IPS-NIHi7 (cell line): ENCODE measurements around the gene SGSM1.

Experiments
- DNase-seq: peaks from one replicate; pipeline ENCODE4 v3.0.0; 2012; ENCODE audit warnings: mixed read lengths; ENCODE audit errors: extremely low spot score

Gene SGSM1

DNA sequence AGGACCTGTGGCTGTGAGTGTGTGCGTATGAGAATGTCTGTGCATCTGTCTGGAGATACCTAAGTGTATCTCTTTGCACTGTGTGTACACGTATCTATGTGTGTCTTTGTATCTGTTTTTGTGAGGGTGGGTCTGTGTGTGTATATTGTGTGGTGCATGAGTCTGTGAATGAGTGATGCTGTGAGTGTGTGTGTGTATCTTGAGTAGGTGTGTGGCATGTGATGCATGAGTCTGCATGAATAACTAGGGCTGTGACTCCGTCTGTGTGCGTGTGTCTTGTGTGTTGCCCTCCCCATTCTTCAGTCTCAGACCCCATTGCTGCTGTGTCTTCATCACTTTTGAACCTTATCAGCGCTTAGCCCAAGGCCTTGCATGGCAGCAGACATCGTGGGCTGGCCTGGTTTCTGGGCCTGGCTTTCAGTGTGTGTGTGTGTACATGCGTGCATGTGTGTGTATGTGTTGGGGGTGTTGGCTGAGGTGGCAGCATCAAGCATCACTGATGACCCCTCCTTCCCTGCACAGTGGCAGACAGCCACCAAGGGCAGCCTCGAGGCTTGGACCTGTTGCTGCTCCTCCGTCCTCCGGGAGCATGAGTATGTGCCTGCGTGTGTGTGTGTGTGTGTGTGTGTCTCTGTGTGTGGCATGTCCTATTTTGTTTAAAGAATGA is 1.4 kb downstream of the SGSM1 start:
- DNase-seq = no peak

DNA sequence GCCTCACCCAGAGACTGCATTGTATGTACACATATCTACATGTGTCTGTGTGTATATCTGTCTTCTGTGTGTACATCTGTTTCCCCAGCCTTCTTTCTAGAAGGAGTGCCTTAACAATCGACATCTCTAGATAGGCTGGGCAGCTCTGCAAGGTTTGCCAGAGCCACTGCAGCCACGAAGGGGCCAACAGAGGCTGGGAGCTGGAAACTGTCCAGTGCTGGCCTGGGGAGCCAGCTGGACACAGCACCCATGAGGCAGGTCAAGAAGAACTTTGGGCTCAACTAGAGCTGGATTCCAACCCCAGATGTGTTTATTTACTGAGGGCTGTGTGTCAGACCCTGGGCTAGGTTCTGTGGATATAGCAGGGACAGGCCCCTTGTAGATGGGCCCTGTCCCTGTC is 3.3 kb downstream of the SGSM1 start:
- DNase-seq = no peak

DNA sequence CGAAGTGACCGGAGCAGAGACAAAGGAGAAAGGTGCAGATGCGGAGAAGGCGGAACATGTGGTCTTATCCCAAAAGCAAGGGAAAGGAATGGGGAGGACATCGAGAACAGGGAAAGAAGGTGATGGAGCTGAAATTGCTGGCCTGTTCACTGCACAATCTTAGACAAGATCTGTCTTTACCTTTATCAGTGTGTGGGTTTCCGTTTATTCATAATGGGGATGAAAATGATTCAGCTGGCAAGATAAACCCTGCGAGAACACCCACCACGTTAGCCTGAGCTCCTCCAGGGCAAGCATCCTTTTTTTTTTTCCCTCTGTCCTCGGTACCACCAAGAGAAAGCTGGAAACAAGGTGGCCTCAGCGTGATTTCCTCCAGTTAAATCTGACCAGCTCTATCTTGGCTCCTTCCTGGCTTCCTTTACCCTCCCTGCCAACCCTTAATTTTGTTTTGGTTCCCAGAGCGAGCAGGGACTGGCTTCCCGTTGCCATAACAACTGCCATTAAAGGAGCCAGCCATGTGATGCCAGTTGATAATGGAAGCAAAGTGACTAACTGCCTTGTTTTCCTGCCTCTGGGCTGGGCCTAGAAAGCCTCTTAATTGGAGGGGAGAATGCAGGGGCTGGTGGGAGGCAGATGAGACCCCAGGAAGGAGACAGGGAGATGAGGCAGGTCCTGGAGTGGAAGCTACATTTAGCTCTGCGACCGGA is 4.2 kb downstream of the SGSM1 start:
- no peak for DNase-seq

- no peak for DNase-seq
These were observed 7.2 kb downstream of the SGSM1 start for GRCh38 chr22:24812950-24813775.

GRCh38 chr22:24813861-24814770 is 8.1 kb downstream of the SGSM1 start:
- DNase-seq = no peak

- no peak for DNase-seq
These were observed 10.8 kb downstream of the SGSM1 start for GRCh38 chr22:24816806-24817205.

GRCh38 chr22:24819487-24819886 is 13.5 kb downstream of the SGSM1 start:
- DNase-seq = no peak

GRCh38 chr22:24819911-24820461 is 14.0 kb downstream of the SGSM1 start:
- no peak for DNase-seq

DNA sequence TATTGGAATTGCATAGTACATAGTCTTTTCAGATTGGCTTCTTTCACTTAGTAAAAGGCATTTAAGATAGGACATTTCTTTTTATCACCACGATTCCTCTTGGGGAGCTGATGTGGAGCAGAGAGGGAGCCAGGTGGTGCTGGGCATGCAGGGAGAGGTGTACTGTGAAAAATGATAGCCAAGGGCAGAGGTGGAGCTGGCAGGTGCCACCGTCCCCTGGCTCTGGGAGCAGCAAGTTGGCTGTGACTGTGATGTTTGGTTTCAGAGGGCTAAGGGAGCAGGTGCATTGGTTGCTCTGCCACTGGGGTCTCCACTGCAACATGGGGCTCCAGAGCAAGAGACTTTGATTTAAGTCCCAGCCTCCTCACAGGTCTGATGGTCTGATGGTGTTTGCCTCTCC is 16.5 kb downstream of the SGSM1 start:
- no peak for DNase-seq

DNA sequence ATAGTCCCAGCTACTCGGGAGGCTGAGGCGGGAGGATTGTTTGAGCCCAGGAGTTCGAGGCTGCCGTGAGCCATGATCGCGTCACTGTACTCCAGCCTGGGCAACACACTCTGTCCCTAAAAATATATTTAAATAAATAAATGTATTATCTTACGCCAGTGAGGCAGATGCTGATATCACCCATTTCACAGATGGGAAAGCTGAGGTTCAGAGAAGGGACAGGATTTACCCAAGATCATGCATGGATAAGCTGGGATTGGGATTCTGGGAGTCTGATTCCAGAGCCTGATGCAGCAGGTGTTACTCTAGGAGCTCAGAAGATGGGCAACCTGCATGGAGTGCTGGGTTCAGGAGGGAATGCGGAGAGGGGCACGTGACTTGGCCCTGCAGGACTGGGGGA is 17.8 kb downstream of the SGSM1 start:
- DNase-seq = no peak

DNA sequence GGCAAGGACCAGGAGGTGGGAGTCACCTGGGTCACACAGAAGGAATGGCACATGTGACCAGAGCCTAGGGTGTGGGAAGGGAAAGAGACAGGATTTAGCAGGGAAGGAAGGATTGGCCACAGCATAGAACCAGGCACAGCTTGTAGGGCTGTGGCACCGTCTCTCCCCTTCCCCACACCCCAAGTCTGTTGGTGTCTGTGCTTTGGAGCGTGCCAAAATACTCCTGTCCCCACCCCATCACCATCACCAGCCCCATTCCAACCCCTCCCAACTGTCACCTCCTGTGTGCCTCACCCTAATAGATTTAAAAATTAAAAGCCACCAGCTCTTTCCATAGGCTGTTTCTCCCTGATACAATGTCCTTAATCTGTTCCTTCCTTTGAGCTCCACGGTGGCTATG is 18.2 kb downstream of the SGSM1 start:
- DNase-seq = no peak

- no peak for DNase-seq
These were observed 18.9 kb downstream of the SGSM1 start for GRCh38 chr22:24824915-24825314.

DNA sequence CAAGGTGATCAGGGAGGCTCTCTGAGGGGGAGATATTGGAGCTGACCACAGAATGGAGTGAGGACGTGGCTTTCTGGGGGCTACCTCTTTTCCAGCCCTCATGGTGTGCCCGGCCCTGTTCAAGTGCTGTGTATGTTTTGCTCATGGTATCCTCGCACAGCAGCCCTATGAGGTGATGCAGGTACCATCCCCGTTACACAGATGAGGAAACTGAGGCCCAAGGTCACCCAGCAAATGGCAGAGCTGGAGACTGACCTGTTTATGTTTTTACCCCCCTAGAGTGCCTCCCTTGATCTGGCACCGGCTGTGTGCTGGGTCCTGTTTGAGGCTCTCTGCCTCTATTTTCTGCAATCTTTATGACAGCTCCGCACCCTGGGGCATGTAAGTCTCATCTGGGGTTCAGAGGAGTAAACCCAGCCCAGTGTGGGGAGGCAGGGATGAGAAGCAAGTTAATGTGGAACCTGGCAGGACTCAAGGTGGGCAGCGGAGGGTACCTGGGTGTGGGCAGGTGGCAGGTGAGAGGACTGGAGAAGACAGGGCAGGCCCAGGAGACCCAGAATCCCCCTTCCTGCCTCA is 20.8 kb downstream of the SGSM1 start:
- no peak for DNase-seq

DNA sequence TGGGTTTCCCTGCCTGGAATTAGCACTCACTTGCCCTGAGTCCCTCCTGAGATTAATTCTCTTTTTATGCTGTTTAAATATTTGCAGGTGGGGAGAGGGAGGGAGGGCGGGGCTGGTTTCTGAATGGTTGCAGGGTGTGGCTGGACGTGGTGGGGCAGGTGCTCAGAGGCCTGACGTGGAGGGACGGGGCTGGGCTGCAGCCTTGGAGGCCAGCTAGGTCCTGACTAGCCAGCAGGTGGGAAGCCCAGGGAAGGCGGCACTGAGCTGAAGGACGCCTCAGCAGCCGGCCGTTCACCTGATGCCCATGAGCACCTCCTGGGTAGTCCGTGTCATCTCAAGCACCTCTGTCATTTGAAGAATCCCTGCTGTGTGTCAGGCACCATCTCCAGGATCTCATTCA is 21.3 kb downstream of the SGSM1 start:
- no peak for DNase-seq

DNA sequence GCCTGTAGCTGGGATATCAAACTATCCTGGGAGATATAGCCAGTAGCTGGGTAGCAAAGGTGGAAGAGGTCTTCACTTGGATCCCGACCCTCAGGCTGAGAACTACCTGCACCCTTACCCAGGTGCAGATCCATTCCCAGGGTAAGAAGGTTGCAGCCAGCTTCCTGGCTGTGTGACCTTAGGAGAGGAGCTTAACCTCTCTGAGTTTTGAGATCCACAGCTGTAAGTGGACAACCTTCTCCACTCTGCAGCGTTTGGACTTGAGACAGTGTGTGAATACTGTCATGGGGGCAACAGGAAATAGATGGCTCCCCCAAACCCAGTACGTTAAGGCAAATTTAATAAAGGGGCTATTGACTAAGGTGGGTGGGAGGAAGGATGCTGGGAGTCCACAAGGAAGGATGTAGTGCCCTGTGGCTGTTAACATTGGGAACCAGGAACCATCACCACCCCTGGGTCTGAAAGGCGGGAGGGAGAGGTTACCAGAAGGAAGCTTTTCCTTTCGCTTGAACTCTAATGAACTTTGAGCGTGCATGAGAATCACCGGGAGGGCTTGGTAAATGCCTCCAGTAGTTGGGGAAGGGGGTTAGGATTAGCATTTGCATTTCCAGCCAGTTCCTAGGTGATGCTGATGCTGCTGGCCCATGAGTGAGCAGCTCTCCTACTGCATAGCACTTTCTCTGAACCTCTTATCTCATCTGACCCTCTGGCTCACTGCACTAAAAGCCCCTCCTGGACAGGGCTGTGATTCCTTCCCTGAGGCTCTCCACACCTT is 24.4 kb downstream of the SGSM1 start:
- no peak for DNase-seq

DNA sequence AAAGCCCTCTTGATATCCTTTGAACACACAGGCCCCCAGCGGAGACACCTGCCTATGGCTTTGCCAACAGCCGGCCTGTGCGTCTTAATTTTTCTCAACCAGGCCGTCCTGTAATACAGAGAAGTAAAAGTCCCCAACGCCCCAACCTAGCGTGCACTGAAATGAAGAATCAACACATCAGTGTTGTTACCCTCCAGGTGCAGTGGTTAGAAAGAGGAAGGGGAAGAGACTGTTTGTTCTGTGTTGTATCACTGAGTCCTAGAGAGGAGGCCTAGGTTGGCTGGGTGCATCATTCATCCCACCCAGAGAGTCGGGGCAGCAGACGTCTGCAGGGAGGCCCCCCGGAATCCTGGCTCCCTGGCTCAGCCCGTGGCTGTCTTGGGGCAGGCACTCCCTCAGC is 25.7 kb downstream of the SGSM1 start:
- no peak for DNase-seq

- no peak for DNase-seq
These were observed 28.0 kb downstream of the SGSM1 start for GRCh38 chr22:24833881-24834495.

- DNase-seq = peak; percentile 51
These were observed 29.0 kb downstream of the SGSM1 start for GRCh38 chr22:24834845-24835570.

DNA sequence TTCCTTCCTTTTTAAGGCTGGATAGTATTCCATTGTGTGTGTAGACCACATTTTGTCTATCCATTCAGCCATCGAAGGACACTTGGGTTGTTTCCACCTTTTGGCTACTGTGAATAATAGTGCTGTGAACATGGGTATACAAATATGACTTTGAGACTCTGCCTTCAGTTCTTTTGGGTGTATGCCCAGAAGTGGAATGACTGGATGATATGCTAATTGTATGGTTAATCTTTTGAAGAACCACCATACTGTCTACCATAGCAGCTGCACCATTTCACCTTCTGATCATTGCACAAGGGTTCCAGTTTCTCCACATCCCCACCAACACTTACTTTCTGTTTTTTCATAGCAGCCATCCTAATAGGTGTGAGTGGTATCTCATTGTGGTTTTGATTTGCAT is 30.3 kb downstream of the SGSM1 start:
- DNase-seq = no peak
